Activated CD4-positive, alpha-beta T cell treated with anti-CD3 and anti-CD28 coated beads for 48 hours (primary cell): ENCODE data around the gene ITPKA.
"Not testable (repeated sequence)": the region's sequence is repeated elsewhere in the genome, so short reads cannot be mapped to it uniquely, and the experiment has no call there.

Source experiments
- DNase-seq: peaks from one replicate; pipeline ENCODE4 v3.0.0-alpha.2; 2020

ITPKA gene

DNA sequence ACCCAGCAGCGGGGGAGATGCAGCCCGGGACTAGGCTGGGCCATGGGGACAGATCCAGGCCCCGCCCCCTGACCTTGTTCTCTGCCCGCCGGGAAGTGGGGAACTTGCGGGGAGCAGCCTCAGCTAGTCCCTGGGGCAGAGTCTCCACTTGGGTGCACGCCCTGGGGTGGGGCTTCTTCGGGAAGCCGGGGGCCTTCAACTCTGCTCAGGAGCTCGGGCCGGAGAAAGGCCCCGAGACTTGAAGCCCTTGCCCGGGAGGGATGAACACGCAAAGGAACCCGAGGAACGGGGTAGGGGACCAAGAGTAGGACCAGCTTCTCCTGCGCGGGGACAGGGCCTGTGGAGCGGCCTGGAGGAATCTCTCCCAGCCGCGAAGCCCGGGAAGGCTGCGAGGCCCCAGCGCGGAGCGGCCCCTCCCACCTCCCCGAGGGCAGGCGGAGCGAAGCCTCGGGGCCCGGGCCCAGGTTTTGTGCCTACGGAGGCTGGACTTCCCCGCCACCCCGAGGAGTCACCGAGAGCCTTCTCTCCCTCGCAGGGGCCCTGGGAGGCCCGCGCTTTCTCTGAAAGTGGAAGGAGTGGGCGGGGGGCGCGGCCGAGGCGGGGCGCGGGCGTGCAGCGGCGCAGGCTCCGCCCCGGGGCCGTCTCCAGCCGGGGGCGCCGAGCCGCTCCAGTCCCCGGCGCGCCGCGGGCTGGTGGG lies at the start of gene ITPKA:
Gene ITPKA (plus strand): TSS at position 670 of the 697 bp plus-strand sequence. CDS start 54 bp downstream, outside the sequence.
- DNase-seq = peak; percentile 94

DNA sequence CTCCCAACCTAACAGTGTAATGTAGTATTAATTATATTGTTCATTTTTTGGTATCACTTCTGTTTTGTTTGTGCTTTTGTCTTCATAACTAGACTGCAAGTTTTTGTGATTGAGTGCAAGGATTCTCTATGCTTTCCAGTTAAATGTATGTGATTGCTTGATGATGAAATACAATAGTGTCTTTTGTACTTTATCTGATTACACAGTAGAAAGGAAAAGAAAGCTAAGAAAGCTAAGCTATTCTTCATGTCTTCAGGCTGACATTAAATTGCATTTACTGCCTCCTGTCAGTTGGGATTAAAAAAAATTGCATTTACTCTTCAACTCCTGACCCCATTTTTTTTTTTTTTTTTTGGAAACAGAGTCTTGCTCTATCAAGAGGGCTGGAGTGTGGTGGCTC lies 48.3 kb upstream of the ITPKA start:
- DNase-seq = no peak

DNA sequence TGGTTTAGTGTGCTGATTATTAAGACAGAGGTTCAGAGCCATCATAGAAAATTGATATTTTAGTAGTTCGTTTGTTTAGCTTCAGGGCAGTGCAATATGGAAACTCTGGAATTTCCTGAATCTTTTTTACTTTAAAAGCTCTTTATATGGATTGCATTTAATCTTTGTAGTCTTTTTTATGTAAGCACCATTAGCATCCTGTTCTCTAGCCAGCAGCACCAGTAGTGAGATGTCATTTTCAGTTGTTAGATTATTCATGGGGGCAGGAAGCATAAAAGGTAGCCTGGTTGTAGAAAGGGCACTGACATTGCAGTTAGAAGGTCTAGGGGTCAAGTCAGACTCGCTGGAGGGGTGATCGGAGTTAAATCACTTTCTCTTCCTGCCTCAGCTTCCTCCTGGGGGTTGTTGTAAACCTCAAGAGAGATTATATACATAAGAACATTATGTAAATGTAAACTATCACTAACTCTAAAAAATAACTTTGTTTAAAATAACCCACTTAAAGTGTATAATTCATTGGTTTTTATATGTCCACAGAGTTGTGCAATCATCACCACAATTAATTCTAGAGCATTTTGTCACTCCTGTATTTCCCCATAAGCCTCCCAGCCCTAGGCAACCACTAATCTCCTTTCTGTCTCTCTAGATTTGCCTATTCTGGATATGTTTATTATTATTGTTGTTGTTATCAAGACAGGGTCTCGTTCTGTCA lies 31.4 kb upstream of the ITPKA start:
- DNase-seq = no peak

DNA sequence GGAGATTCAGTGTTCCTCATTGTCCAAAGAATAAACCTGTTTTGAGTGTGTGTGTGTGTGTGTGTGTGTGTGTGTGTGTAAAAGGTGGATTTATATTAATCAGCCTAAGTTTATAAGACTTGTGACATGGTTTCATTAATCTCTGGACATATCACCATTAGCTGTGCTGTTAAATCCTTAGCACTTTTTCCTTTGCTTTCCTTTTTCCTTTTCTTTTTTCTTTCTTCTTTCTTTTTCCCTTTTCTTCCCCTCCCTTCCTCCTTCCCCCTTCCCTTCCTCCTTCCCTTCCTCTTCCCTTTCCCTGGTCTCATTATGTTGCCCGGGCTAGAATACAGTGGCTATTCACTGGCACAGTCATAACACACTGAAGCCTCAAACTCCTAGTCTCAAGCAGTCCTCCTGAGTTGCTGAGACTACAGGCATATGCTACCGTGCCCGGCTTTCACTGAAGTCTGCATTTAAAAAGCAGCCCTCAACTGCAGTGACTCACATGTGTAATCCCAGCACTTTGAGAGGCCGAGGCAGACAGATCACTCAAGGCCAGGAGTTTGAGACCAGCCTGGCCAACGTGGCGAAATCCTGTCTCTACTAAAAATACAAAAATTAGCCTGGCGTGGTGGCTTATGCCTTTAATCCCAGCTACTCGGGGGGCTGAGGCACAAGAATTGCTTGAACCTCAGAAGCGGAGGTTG lies 28.6 kb upstream of the ITPKA start:
- DNase-seq = no peak

DNA sequence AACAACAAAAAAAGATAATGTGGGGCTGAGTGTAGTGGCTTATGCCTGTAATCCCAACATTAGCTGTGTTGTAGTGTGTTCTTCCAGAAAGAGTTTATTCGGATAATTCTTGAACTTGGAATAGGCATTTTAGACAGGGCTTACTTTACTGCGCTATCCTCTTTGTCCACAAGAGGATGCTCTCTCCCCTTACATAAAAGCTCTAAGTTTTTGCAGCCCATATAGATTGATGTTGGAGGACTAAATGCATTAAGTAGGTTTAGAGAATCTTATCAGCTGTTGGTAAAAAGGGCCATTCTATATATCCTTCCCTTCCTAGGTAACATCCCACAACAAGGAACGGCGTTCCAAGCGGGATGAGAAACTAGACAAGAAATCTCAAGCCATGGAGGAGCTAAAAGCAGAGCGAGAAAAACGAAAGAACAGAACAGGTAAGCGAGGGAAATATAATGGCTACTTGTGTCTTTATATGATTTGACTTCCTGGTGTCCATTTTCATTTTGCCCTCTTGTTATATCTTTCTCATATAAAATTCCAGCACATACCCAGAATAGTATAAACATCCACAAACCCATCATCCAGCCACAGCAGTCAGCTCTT lies 27.8 kb upstream of the ITPKA start:
- peak; percentile 15 for DNase-seq

DNA sequence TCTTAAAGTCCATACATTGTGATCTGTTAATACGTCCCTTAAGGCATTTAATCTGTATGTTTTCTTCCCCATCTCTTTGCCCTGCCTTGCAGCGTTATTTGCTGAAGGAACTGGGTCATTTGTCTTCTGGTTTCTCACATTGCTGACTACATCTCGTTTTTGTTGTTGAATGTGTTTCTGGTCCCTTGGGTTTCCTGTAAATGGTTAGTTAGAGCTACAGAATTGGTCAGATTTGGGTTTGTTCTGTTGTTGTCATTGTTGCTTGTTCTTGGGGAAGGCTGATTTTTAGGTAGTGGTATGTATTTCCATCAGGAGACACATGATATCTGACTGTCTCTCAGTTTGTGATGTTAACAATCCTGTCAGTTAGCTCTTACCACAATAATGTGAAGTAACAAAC lies 27.0 kb upstream of the ITPKA start:
- DNase-seq = no peak

DNA sequence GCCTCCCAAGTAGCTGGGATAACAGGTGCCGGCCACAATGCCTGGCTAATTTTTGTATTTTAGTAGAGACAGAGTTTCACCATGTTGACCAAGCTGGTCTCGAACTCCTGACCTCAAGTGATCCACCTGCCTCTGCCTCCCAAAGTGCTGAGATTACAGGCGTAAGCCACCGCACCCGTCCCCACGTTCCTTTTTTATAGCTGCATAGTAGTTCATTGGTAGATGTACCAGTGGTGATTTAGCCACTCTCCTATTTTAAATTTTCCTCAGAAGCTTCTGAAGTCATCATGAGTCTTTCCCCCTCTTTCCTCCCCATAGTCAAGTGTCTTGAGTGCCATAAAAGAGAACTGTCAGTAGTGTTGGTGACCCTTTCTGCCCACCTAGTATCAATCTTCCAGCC lies 24.0 kb upstream of the ITPKA start:
- not testable (repeated sequence) for DNase-seq

DNA sequence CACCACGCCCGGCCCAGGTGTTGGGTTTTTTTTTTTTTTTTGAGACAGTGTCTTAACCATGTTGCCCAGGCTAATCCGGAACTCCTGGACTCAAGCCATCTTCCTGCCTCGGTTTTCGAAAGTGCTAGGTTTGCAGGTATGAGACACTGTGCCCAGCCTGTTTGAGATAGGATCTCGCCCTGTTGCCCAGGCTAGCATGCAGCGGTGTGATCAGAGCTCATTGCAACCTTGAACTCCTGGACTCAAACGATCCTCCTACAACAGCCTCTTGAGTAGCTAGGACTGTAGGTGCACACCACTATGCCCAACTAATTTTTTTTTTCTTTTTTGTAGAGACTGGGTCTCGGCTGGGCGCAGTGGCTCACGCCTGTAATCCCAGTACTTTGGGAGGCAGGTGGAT lies 20.3 kb upstream of the ITPKA start:
- DNase-seq = no peak

DNA sequence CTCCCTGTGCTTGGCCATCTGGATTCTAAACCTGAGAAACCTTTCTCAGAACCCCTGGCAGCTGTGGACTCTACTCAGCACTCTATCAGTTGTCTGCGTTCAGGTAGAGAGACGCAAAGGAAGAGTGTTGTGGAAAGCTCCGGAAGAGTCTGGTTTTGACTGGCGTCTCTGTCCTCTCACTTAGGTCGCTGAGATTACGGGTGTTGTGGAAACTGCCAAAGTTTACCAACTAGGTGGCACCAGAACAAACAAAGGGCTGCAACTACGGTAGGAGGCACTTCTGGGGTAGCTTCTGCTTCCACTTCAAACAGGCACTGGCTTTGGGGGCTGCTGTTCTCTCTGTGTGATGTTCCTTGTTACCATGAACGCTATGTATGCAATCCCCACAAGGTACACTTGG lies 19.2 kb upstream of the ITPKA start:
- no peak for DNase-seq

DNA sequence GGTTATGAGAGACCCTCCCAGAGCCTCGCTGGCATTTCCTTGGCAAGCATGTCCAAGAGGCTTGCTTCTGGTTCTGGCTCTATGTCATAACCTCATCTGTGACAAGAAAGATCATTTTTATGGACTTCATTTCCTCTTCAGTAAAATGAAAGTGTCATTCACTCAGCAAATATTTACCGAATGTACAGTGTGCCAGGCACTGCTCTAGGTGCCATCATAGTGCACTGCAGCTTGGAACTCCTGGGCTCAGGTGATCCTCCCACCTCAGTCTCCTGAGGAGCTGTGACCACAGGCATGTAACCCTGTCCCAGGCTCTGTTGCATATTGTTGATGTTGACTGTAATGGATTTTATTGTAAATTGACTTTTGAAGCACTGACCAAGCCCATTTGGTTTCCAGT lies 18.7 kb upstream of the ITPKA start:
- DNase-seq = no peak

DNA sequence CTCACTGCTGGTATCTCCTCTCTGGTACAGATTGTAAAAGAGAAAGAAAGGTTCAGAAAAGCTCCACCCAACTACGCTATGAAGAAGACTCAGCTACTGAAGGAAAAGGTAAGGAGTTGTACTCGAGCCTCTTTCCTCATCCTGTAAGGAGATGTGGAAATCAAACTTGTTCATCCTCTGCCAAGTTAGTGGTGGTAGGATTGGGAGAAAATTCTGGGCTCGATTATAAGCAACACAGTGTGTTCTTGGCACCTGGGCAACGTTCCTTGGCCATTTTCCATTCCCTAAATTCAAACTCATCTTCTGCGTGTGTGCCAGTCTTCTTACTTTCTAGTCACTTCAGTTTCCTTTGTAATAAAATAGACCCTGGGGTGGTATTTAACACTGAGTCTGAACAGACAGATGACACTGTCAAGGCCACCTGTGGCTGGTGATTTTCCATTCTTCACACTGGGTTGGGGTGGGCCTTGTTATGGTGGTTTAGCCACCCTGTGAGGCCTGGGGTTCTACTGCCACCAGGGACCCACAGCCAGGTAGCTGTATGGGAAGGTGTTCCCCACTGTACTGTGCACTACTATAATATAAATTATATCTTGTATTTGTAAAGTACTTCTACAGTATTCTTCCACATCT lies 17.1 kb upstream of the ITPKA start:
- no peak for DNase-seq

DNA sequence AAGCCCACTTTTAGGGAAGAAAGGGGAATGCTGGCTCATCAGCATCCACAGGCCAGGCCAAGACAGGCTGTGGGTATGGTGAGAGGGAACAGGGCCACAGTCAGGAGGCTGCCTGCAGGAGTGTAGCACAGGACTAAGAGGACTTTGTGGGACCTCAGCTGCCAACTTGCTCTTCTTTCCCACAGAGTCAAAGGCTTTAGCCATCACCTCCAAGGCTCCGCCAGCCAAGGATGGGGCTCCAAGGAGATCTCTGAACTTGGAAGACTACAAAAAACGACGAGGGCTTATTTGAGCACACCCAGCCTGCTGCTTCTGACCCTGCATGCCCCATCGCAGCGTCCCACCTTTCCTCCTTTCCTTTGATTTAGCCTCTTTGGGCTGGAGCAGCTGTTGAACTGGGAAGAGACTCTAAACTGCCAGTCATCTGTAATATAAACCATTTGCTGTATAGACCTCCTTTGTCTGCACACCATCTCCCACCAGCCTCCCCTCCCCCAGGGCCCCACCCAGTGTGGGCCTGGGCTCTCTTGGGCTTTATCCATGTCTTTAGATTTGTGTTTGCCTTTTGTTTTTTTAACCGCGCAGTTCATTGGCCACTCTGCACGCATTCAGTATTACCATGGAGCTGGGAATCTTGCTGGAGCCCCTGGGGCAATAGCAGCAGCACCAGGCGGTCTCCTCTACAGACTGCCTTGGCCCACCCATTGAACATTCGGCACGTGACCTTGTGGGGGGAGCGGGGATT lies 13.1 kb upstream of the ITPKA start:
- no peak for DNase-seq

DNA sequence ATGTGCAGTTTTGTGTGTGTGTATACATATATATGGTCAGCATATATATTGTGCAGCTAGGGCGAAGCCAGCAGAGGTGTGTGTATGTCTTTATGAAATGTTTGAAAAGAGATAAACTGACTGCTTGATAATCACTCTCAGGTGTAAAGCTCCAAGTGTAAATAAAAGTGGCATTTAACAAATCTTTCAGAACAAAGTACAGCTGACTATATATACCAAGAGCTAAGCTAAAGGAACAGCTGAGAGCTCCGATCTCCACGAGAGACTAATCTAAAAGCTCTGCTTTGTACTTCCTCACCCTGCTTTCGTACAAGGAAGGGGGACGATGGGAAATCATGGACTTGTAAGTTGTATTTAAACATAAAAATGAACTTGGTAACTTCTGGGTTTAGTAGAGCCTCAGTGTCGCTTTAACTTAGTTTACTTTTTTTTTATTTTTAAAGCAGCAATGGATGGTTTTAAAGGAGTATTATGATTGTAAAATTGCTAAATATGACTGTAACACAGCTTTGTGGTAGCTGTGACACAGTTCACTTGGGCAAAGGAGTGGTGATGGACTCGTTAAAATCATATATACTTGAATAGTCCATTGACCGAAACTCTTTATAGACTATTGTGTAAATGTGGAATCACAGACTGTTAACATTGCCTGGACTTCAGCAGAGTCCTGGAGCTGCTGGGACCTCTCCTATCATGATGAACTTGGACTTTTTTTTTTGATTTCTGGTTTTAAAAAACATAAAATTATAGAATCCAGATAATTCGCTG lies 11.4 kb upstream of the ITPKA start:
- no peak for DNase-seq

DNA sequence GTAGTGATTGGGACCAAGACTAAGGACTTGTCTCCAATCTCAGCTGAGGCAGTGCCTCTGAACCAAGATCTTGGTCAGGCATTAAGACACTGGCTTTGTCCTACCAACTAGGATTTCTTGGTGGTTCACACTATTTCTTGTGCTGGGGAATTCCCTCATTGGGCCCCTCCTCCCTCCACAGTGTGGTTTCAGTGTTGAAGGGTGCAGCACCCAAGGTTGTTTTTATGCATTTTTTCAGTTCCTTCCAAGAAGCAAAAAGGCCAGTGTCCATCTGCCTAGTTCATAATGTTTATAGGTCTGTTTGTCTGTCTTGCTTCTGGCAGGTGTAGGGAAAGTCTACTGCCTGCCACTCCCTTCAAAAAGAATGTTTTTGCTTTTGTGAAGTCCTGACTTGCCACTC lies 10.6 kb upstream of the ITPKA start:
- DNase-seq = peak; percentile 57

DNA sequence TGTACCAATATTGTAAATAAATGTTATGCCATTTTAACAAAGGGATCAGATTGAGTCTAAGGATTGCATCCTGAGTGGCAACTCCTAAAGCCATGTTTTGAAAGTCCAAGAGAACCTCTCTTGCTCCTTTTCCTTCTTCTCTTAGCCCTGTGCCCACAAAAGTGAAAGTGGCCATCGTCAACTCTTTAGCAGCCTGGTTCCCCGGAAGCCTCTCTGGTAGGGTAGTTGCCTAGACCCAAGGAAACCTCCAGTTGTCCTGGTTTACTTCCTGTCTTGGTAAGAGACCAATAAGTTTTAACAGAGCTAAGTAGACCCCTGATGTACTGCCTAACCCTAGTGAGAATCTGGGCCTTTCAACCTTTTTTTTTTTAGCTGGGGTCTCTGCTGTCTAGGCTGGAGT lies 10.2 kb upstream of the ITPKA start:
- no peak for DNase-seq

DNA sequence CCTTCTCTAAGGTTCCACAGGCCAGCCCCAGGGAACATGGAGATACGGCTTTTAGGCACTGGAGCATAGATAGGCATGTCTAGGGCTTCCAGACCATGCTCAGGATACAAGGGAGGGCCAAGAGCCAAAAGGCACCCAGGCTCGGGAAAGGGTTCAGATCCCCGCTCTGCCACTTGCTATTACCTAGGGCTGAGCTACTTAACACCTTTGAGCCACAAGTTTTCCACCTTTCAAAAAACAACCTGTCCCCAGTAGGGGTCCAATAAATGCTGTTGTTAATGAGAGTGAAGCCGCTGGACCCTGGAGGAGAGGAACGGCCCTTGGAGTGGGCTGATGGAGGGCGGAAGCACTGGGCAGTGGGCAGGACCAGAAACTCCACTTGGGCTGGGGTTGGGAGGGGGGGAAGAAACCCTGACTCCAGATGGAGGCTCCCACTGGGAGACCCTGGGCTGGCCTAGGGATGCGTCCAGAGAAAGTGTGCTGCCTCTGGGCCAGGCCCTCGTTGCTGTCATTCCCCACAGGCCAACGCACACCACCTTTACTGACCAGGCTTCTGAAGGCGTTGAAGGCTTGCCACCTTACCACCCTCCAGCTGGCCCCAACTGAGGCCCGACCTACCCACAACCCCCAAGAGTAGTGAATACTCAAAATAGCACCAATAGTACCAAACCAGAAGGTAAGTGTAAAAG lies 8.6 kb upstream of the ITPKA start:
- no peak for DNase-seq

DNA sequence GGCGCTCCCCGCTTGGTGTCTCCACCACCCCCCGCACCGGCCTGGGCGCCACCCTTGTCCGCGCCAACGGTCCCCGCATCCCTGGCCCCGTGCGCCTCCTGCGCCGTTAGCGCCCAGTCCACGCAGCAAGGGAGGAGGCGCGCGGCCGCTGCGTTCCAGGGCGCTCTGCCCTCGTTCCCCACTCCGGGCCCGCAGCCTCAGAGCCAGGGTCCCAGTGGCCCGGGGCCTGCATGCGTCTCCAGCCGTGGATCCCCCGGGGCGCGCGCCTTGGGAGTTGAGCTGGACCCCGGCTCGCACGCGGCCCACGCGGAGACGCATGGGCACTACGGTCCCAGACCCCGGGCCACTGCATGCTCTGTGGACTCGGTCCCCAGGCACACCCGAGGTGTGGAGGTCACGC lies 7.4 kb upstream of the ITPKA start:
- DNase-seq = no peak

DNA sequence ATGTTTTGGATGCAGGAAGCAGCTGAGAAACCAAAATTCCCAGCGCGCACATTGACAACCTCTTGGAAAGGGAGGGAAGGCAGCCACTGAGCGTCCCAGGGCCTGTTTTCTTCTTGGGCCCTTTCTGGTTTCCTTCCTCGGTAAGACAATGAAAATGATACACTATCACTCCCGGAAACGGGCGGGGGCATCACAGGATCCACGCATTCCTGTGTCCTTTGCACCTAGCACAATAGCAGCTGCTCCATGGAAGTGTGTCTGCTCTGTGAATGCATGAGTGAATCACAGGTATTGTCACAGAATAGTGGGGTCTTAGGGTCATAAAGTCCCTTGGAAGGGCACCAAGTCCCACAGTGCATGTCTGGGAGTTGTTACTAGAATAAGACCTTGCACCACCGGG lies 6.3 kb upstream of the ITPKA start:
- no peak for DNase-seq

DNA sequence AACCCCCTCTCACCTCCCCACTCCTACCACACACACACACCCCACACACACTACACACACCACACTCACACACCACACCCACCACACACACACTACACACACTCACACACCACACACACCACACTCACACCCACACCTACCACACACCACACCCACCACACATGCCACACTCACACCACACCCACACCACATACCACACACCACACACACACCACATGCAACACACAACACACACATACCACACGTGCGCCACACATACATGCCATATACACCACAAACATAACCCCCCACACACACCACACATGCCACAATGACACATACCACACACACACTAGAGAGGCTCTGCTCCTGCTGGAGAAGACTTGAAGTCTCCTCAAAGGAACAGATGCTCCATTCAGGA lies 5.9 kb upstream of the ITPKA start:
- DNase-seq = peak; percentile 56

DNA sequence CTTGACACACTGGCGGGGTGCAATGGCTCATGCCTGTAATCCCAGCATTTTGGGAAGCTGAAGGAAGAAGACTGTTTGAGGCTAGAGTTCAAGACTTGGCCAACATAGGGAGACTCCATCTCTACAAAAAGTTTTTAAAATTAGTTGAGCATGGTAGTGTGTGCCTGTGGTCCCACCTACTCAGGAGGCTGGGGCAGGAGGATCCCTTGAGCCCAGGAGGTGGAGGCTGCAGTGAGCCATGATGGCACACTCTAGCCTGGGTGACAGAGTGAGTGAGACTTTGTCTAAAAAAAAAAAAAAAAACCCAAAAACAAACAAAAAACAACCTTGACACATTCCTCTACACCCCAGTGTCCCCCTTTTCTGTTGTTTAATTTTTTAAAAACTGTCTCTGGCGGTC lies 4.0 kb upstream of the ITPKA start:
- no peak for DNase-seq

DNA sequence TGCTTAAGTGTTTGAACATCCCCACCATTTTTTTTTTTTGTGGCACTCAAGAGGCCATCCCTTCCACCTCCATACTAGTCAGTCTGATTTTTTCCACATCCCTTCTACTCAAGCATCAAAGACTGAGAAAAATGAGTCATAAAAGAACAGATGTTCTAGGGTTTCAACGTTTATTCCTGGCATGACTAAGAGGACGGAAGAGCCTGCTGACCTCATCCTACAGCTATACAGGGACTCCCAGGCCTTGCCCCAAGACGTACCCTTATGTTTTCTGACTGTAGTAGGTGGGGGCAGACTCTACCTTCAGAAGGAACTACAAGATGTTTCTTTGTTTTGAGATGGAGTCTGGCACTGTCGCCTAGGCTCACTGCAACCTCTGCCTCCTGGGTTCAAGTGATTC lies 3.3 kb upstream of the ITPKA start:
- DNase-seq = peak; percentile 61
